HUES64 (cell line): Measurements from ENCODE around the gene FOXO1.

Experiments used
- H3K27ac ChIP-seq: 2 replicates; pipeline ENCODE4 v1.7.0; 2013; ENCODE audit warnings: low read depth, low read length, inconsistent platforms
- H3K27me3 ChIP-seq: 2 replicates; pipeline ENCODE4 v1.6.1; 2013; ENCODE audit warnings: mild to moderate bottlenecking, low read length; ENCODE audit not compliant: insufficient read depth
- H3K36me3 ChIP-seq: 2 replicates; pipeline ENCODE4 v1.6.1; 2013; ENCODE audit warnings: mild to moderate bottlenecking, low read length; ENCODE audit not compliant: insufficient read depth
- H3K4me1 ChIP-seq: 2 replicates; pipeline ENCODE4 v1.6.1; 2013; ENCODE audit warnings: mild to moderate bottlenecking, low read length, moderate library complexity; ENCODE audit not compliant: insufficient read depth
- H3K4me3 ChIP-seq: 2 replicates; pipeline ENCODE4 v1.5.1; 2013; ENCODE audit warnings: mild to moderate bottlenecking, low read length, moderate library complexity
- H3K9ac ChIP-seq: 2 replicates; pipeline ENCODE4 v1.6.1; 2013; ENCODE audit warnings: mild to moderate bottlenecking, low read depth, low read length
- H3K9me3 ChIP-seq: 2 replicates; pipeline ENCODE4 v1.6.1; 2013; ENCODE audit warnings: low read depth, low read length; ENCODE audit not compliant: insufficient read depth
- WGBS: fragments of 150-250, 120-280 bp; methylation state at CpG from one replicate; pipeline ENCODE4 v1.1.7; 2013; ENCODE audit warnings: missing lambda C conversion rate; 5-methylcytosine and 5-hydroxymethylcytosine counted together

FOXO1 gene

DNA sequence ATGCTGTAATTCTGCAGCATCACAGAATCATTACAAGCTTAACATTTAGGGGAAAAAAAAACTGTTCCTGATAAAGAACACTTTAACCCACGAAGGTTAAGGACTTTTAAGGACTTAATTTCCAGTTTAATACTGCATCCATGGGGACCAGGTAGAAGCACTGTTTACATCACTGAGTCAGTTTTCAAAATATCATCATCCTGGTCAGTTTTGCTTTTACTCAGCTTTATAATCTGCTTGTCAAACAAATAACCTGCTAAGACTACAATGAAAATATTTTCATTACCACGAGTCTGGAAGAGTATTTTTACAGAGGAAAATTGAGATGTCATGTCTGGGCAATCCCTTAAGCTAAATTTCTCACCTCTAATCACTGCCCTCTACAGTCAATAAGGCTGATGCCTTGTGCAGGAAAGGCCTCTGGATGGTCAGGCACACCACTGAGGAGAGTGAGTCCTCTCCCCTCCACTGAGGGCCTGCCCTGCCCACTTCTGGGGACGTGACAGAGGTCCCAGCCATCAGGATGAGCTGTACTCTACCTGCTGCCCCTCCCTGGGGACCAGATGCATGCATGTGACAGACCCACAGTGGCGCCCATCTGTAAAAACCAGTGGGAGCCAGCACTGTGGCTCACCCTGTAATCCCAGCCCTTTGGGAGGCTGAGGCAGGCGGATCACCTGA is 31.0 kb downstream of the FOXO1 start:
- Histone ChIP-seq H3K4me3 (no peak overlapping the region), H3K36me3 (no peaks in the 10 kb centered on the region; the same call in 1 of the 2 replicates), H3K4me1 (peaks cover 34% of the 10 kb centered on the region), H3K9me3 (no peaks in the 10 kb centered on the region), H3K9ac (no peak overlapping the region), H3K27me3 (no peaks in the 10 kb centered on the region), H3K27ac (no peak overlapping the region)
- WGBS = 81% methylated on average over 5 of the region's 5 CpGs

GRCh38 chr13:40632915-40633314 is 33.5 kb downstream of the FOXO1 start:
- Histone ChIP-seq H3K4me1 (peaks cover 23% of the 10 kb centered on the region), H3K27me3 (no peaks in the 10 kb centered on the region), H3K9me3 (no peaks in the 10 kb centered on the region), H3K27ac (no peak overlapping the region), H3K4me3 (no peak overlapping the region), H3K9ac (no peak overlapping the region), H3K36me3 (peaks cover under 1% of the 10 kb centered on the region; the same call in 1 of the 2 replicates)
- WGBS = 73% methylated on average over 1 of the region's 3 CpGs

GRCh38 chr13:40631605-40632004 is 34.8 kb downstream of the FOXO1 start:
- Histone ChIP-seq H3K27ac (no peak overlapping the region), H3K9ac (no peak overlapping the region), H3K36me3 (peaks cover 3% of the 10 kb centered on the region; the same call in 1 of the 2 replicates), H3K9me3 (no peaks in the 10 kb centered on the region), H3K4me1 (peaks cover 18% of the 10 kb centered on the region), H3K4me3 (no peak overlapping the region), H3K27me3 (no peaks in the 10 kb centered on the region)
- WGBS = 92% methylated on average over 3 of the region's 4 CpGs

GRCh38 chr13:40629678-40630384 is 36.6 kb downstream of the FOXO1 start:
- Histone ChIP-seq H3K9me3 (no peaks in the 10 kb centered on the region), H3K4me3 (no peak overlapping the region), H3K27ac (no peak overlapping the region), H3K36me3 (peaks cover 3% of the 10 kb centered on the region; the same call in 1 of the 2 replicates), H3K27me3 (no peaks in the 10 kb centered on the region), H3K4me1 (peaks cover 30% of the 10 kb centered on the region), H3K9ac (no peak overlapping the region)
- 82% methylated on average over 3 of the region's 3 CpGs for WGBS

DNA sequence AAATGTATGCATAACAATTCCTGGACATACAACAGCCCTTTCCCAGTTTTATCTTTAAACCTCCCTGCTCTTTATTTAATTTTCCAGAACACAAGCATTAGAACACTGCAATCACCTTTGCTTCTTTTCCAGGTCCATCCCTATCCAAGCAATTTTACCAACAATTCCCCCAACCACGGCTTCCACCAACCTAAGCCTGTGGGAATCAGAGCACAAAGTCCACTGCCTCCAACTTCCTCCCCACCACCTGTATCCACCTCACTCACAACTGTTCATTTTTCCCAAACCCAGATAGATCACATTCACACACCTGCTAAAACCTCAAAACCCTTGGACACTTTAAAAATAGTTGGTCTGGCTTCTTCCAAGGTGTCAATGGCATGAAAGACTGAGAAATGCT is 39.5 kb downstream of the FOXO1 start:
- Histone ChIP-seq H3K27me3 (no peaks in the 10 kb centered on the region), H3K36me3 (peaks cover 3% of the 10 kb centered on the region; the same call in 1 of the 2 replicates), H3K4me1 (peaks cover 54% of the 10 kb centered on the region), H3K9ac (no peak overlapping the region), H3K9me3 (no peaks in the 10 kb centered on the region), H3K27ac (no peak overlapping the region), H3K4me3 (no peak overlapping the region)
- WGBS = 88% methylated on average over 1 of the region's 1 CpG

GRCh38 chr13:40626561-40626960 is 39.9 kb downstream of the FOXO1 start:
- no peaks in the 10 kb centered on the region for H3K27me3 ChIP-seq
- no peaks in the 10 kb centered on the region for H3K9me3 ChIP-seq
- no peak overlapping the region for H3K9ac ChIP-seq
- peaks cover 55% of the 10 kb centered on the region for H3K4me1 ChIP-seq
- no peak overlapping the region for H3K4me3 ChIP-seq
- WGBS = 87% methylated on average over 3 of the region's 3 CpGs
- H3K36me3 ChIP-seq = peaks cover 3% of the 10 kb centered on the region; the same call in 1 of the 2 replicates
- no peak overlapping the region for H3K27ac ChIP-seq

- no CpG with 5 or more reads among the region's 1 CpG for WGBS
- peaks cover 43% of the 10 kb centered on the region for H3K4me1 ChIP-seq
Observed at GRCh38 chr13:40624986-40625385, 41.5 kb downstream of the FOXO1 start.

GRCh38 chr13:40624383-40624782 is 42.1 kb downstream of the FOXO1 start:
- Histone ChIP-seq H3K4me3 (no peak overlapping the region), H3K4me1 (peaks cover 47% of the 10 kb centered on the region), H3K9ac (no peak overlapping the region), H3K9me3 (no peaks in the 10 kb centered on the region), H3K27me3 (no peaks in the 10 kb centered on the region), H3K36me3 (0 out of 2 replicates have a peak, but pooled peaks cover 3% of the 10 kb centered on the region), H3K27ac (no peak overlapping the region)
- no CpG with 5 or more reads among the region's 1 CpG for WGBS

More at GRCh38 chr13:40624986-40625385, 41.5 kb downstream of the FOXO1 start:
- Histone ChIP-seq H3K36me3 (0 out of 2 replicates have a peak, but pooled peaks cover 3% of the 10 kb centered on the region), H3K9ac (no peak overlapping the region), H3K9me3 (no peaks in the 10 kb centered on the region), H3K4me3 (no peak overlapping the region), H3K27ac (no peak overlapping the region), H3K27me3 (no peaks in the 10 kb centered on the region)

DNA sequence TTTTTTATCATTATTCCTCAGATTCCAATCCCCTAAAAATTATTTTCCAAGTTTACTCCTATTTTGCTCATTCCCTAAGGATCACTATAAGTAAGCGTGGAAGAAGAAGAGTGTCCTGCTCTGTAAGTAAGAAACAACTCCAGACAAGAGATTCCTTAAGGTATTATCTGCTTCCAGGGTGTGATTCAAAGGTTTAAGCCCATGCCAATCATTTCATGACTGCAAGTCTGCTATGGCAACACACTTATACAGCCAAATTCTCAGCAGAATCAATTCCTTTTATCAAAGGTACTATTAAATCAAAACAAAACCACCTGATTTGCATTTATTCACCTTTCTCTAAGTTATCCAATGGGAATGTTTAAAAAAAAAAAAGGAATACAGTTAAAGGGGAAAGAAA is 43.7 kb downstream of the FOXO1 start:
- Histone ChIP-seq H3K4me3 (no peak overlapping the region), H3K27me3 (no peaks in the 10 kb centered on the region), H3K9me3 (no peaks in the 10 kb centered on the region), H3K9ac (no peak overlapping the region), H3K27ac (no peak overlapping the region), H3K4me1 (peaks cover 49% of the 10 kb centered on the region), H3K36me3 (0 out of 2 replicates have a peak, but pooled peaks cover under 1% of the 10 kb centered on the region)
- 83% methylated on average over 1 of the region's 1 CpG for WGBS

DNA sequence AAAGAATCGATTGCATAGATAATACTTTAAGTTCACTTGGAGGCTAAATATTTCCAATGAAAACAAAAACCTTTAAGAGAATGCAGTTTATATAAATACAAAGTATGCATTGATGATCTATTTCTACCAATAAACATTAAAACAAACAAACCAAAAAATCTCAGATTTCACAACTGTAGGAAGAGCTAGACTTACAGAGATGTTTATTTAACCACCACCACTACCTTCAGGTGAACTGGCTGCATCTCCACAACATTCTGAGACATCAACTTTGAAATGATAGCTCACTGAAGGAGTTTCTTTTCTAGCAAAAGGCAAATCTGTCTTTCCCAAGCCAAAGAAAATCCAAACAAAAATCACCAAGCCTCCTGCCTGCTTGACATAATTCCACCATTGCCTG is 44.2 kb downstream of the FOXO1 start:
- no peak overlapping the region for H3K4me3 ChIP-seq
- no peaks in the 10 kb centered on the region for H3K36me3 ChIP-seq
- no CpG with 5 or more reads among the region's 1 CpG for WGBS
- no peaks in the 10 kb centered on the region for H3K27me3 ChIP-seq
- H3K4me1 ChIP-seq = peaks cover 54% of the 10 kb centered on the region
- H3K27ac ChIP-seq = no peak overlapping the region
- H3K9me3 ChIP-seq = no peaks in the 10 kb centered on the region
- H3K9ac ChIP-seq = no peak overlapping the region

DNA sequence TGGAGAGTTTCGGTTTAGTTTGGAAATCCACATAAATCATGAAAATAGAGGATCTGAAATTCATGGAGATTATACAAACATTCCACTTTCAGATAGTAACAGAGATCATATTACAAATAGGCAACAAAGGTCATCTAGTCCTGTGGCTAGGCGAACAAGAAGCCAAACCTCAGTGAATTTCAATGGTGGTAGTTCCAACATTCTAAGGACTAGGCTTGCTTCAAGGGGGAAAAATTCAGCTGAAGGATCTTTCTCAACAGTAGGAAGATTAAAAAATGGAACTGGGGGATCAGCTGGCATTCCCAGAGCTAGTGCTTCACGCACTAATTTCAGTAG is 47.0 kb downstream of the FOXO1 start:
- Histone ChIP-seq H3K36me3 (no peaks in the 10 kb centered on the region), H3K27ac (no peak overlapping the region), H3K27me3 (no peaks in the 10 kb centered on the region), H3K4me3 (no peak overlapping the region), H3K9ac (no peak overlapping the region), H3K4me1 (peaks cover 46% of the 10 kb centered on the region), H3K9me3 (no peaks in the 10 kb centered on the region)
- 96% methylated on average over 3 of the region's 3 CpGs for WGBS
